ENCODE data around the gene OR51A2.

Gene OR51A2

DNA sequence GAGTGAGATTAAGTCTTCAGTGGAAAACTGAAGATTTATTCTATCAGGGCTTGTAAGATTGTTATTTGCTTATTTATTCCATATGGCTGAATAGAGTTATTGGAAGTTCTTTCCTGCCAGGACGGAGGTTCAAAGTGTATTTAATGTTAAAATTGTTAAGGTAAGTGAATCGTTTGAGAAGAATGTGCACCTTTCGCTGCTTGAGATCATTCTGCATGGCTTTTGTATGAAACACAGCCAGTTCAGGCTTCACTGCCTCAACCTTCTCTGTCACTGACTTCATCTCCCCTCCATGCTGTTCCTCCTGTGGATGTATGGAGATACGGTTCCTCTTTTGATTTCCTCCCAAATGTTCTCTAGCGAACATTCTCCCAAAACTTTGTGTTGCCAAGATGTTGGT, 19.9 kb upstream of the OR51A2 start:
- TF ChIP-seq, protein P1, sequence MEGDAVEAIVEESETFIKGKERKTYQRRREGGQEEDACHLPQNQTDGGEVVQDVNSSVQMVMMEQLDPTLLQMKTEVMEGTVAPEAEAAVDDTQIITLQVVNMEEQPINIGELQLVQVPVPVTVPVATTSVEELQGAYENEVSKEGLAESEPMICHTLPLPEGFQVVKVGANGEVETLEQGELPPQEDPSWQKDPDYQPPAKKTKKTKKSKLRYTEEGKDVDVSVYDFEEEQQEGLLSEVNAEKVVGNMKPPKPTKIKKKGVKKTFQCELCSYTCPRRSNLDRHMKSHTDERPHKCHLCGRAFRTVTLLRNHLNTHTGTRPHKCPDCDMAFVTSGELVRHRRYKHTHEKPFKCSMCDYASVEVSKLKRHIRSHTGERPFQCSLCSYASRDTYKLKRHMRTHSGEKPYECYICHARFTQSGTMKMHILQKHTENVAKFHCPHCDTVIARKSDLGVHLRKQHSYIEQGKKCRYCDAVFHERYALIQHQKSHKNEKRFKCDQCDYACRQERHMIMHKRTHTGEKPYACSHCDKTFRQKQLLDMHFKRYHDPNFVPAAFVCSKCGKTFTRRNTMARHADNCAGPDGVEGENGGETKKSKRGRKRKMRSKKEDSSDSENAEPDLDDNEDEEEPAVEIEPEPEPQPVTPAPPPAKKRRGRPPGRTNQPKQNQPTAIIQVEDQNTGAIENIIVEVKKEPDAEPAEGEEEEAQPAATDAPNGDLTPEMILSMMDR (IDR thresholded peaks at IDR 0.05; ENCODE audit: control extremely low read depth, extremely low read depth, low read depth, missing control alignments): no peak
- ChIA-PET CTCF (interaction anchor here (1.7 kb wide), 1 partner anchor 13 kb away, joined by 3 read pairs; no protein-coding TSS in a partner anchor), POLR2A (no interaction called here)
- DNase-seq (ENCODE audit: extremely low spot score): no peak

DNA sequence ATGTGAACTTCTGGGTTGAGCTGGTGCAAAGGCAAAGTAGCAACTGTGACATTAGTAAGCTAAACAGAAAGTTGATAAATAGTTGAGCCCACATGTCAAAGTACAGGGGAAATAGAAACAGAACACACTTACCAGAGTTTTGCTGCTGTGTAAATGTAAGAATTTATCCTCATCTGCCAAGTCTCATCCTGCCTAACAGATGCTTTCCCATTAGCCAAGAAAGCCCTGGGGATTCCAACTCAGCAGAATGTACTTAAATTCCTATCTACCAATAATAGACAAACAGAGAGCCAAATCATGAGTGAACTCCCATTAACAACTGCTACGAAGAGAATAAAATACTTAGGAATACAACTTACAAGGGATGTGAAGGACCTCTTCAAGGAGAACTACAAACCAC, 7.3 kb upstream of the OR51A2 start:
- no peak for DNase-seq (ENCODE audit: extremely low spot score)
- TF ChIP-seq, protein P1 (IDR thresholded peaks at IDR 0.05; ENCODE audit: control extremely low read depth, extremely low read depth, low read depth, missing control alignments): no peak
- ChIA-PET CTCF (interaction anchor here (1.1 kb wide), 1 partner anchor 13 kb away, joined by 3 read pairs; no protein-coding TSS in a partner anchor), POLR2A (no interaction called here)

DNA sequence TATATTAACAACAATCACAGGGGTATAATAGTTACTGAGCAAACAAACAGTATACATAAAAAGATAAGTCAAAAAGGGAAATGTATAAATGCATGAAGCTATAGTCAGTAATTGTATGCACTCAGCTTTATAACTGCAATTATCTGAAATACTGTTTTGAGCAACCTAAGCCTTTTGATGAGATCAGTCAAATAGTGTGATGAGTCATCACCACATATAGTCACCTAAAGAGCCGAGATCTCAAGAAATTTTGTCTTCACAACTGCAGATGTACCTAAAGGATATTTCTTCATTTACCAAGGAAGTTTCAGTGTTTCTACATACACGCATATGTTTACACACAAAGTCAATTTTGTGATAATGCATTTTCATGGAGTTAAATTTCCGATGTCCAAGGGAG, 5.4 kb upstream of the OR51A2 start:
- ChIA-PET POLR2A (no interaction called here), CTCF (no interaction called here)
- TF ChIP-seq, protein P1 (IDR thresholded peaks at IDR 0.05; ENCODE audit: control extremely low read depth, extremely low read depth, low read depth, missing control alignments): no peak
- no peak for DNase-seq (ENCODE audit: extremely low spot score)

DNA sequence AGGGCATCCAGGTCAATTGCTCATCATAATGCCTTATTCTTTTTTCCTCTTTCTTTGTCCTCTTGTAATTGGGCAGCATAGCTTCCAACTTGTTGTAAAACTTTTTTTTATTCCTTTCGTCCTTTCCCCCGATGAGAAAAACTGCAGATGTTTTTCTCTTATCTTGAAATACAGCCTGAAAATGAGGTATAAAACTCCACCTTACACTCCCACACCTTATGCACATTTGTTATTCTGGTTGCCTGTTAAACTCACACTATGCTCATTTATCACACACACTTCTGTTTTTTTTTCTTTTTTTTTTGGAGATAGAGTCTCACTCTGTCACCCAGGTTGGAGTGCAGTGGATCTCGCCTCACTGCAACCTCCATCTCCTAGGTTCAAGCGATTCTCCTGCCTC, 1.9 kb upstream of the OR51A2 start:
- CTCF ChIA-PET: interaction anchor here (0.9 to 1.1 kb wide), 2 partner anchors 9 to 14 kb away, joined by 3 read pairs; no protein-coding TSS in a partner anchor
- TF ChIP-seq, protein P1 (IDR thresholded peaks at IDR 0.05; ENCODE audit: control extremely low read depth, extremely low read depth, low read depth, missing control alignments): no peak
- POLR2A ChIA-PET: no interaction called here
- DNase-seq (ENCODE audit: extremely low spot score): no peak

DNA sequence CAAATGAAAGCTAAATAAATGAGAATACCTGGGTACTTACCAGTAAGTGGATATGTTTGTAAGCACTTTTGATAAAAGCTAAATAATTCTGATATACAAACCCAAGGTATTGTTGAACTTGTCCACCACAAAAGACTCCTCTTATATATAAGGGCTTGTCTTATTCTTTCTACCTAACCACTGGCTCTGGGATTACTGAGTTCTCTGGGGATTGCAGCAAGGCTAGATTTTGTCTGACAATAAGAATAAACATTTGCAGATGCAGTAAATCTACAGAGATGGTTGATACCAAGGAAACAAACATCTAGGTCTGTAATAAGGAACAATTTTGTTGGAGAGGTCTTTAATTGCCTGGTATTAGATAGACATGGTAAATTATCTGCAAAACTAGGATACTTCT, 8.0 kb downstream of the OR51A2 start, which contains the start of gene OR51A4:
Gene OR51A4, minus strand, starts transcription at position 101 of the 400 bp plus-strand sequence. CDS start 505 bp downstream, outside the sequence.
- CTCF ChIA-PET: no interaction called here
- DNase-seq (ENCODE audit: extremely low spot score): no peak
- POLR2A ChIA-PET: no interaction called here
- TF ChIP-seq, protein P1 (IDR thresholded peaks at IDR 0.05; ENCODE audit: control extremely low read depth, extremely low read depth, low read depth, missing control alignments): no peak

DNA sequence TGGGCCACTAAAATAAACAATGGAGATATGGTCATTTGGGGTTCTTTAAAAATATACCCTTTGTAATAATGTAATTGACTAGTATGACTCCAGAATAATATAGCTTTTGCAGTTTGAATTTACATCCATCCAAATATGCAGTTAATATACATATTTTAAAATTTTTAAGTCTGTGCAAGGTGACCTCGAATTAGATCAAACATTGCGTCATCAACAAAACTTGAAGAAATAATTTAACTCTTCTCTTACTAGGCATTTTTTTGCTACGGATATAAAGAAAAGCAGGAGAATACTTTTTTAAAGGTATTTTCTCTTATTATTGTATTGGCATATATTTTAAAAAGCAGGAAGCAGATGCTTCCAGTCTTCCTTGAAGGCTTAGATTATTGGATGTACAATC, 18.8 kb downstream of the OR51A2 start:
- POLR2A ChIA-PET: no interaction called here
- no peak for DNase-seq (ENCODE audit: extremely low spot score)
- TF ChIP-seq, protein P1 (IDR thresholded peaks at IDR 0.05; ENCODE audit: control extremely low read depth, extremely low read depth, low read depth, missing control alignments): no peak
- CTCF ChIA-PET: no interaction called here
